Osteocyte (in vitro differentiated cells): ENCODE measurements around the gene RBL1. TPM values are rescaled to one million over a fixed set of nuclear protein-coding genes. Genes with fewer than 3 reads are reported as not detected.

Source experiments
- DNase-seq: peaks from one replicate; pipeline ENCODE4 v3.0.0; 2021; ENCODE audit warnings: mixed read lengths; ENCODE audit not compliant: unreplicated experiment; ENCODE audit errors: extremely low spot score
- H3K27ac Mint-ChIP-seq: one replicate; pipeline ENCODE4 v1.8.0; 2021; ENCODE audit warnings: mild to moderate bottlenecking, mixed read lengths; ENCODE audit not compliant: unreplicated experiment
- H3K27me3 Mint-ChIP-seq: one replicate; pipeline ENCODE4 v1.8.0; 2021; ENCODE audit warnings: mixed read lengths; ENCODE audit not compliant: unreplicated experiment
- H3K36me3 Mint-ChIP-seq: one replicate; pipeline ENCODE4 v1.8.0; 2021; ENCODE audit warnings: mixed read lengths; ENCODE audit not compliant: unreplicated experiment
- H3K4me1 Mint-ChIP-seq: one replicate; pipeline ENCODE4 v1.8.0; 2021; ENCODE audit warnings: mixed read lengths; ENCODE audit not compliant: unreplicated experiment
- H3K4me3 Mint-ChIP-seq: one replicate; pipeline ENCODE4 v1.8.0; 2021; ENCODE audit warnings: mild to moderate bottlenecking, moderate library complexity, mixed read lengths; ENCODE audit not compliant: unreplicated experiment
- H3K9me3 Mint-ChIP-seq: one replicate; pipeline ENCODE4 v1.8.0; 2021; ENCODE audit warnings: mixed read lengths; ENCODE audit not compliant: unreplicated experiment
- CTCF ChIP-seq: fragments of 200-600 bp; sonication (generic); IDR thresholded peaks from 2 replicates; pipeline ENCODE4 v1.5.0; 2021; ENCODE audit warnings: antibody characterized with exemption, mild to moderate bottlenecking, moderate library complexity
- total RNA-seq: library from RNA; stranded (reverse); gene quantifications from 2 replicates; pipeline ENCODE4 v1.2.1, GENCODE V29; 2021

RBL1 gene
- total RNA-seq, 1 donor from 2014 or later = 6.7 TPM

DNA sequence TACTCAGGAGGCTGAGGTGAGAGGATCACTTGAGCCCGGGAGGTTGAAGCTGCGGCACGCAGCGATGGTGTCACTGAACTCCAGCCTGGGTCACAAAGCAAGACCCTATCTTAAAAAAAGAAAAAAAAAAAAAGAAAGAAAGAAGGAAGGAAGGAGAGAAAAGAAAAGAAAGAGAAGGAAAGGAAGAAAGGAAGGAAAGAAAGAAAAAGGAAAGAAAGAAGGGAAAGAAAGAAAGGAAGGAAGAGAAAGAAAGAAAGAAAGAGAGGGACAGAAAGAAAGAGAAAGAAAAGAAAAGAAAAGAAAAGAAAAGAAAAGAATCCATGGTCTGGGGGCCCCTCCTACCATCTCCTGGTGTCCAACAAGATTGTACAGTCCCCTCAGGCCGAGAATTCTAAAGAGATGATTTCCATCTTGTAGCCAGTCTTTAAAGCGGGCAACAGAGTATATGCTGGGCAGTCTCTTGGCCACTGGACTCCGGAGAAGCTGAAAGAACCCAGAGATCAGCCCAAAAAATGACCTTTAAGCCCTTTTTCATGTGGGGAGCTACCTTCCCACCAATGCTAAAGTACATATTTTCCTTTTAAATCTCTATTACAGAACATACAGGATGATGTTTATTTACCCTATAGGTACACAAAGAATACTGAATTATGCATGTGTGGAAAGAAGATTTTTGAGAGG is 23.7 kb upstream of the RBL1 start:
- Mint-ChIP-seq H3K27ac (no peak overlapping the region), H3K4me1 (no peaks in the 10 kb centered on the region), H3K36me3 (no peaks in the 10 kb centered on the region), H3K4me3 (no peak overlapping the region), H3K9me3 (no peaks in the 10 kb centered on the region), H3K27me3 (no peaks in the 10 kb centered on the region)
- DNase-seq = no peak
- no peak for TF ChIP-seq CTCF

DNA sequence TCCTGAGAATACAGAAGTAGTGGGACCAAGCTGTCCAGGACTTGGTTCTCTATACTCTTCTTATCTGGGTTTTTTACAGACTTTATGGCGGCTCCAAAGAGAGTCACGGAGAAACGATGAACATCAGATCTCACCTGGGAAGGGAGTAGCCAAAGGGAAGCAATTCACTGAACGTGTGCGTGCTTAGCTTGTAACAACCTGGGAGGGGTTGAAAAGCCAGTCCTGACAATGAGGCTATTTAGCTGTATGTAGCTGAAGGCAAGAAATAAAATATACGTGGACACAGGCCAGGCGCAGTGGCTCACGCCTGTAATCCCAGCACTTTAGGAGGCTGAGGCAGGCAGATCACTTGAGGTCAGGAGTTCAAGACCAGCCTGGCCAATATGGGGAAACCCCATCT is 18.2 kb upstream of the RBL1 start:
- no peak for DNase-seq
- no peak overlapping the region for H3K27ac Mint-ChIP-seq
- no peaks in the 10 kb centered on the region for H3K36me3 Mint-ChIP-seq
- H3K27me3 Mint-ChIP-seq = no peaks in the 10 kb centered on the region
- no peak for TF ChIP-seq CTCF
- H3K9me3 Mint-ChIP-seq = no peaks in the 10 kb centered on the region
- H3K4me1 Mint-ChIP-seq = no peaks in the 10 kb centered on the region
- no peak overlapping the region for H3K4me3 Mint-ChIP-seq

DNA sequence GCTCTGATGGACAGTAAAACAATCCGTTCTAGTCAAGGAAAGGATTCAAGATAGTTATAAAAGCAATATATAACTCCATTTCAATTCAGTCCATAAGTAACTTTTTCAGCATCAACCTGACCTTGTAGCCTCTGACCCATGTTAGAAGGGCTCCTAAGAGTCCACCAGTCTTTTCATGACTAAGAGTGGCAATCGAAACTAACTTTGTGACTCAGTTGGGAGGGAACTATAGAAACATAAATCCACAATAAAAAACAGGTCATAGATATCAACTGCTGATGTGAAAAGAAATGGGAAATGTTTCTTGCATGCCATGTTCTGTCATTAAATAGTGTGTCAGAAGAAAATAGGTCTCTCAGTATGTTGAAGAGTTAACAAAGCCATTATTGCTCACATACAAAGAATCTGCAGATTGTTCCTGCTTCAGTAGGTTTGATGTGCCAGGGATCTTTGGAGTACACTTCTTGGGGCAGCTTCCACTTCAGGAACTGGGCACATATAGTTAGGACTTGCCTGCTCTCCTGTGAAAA is 16.2 kb upstream of the RBL1 start:
- H3K27me3 Mint-ChIP-seq = no peaks in the 10 kb centered on the region
- DNase-seq = no peak
- no peak for TF ChIP-seq CTCF
- no peaks in the 10 kb centered on the region for H3K36me3 Mint-ChIP-seq
- no peaks in the 10 kb centered on the region for H3K9me3 Mint-ChIP-seq
- H3K4me3 Mint-ChIP-seq = no peak overlapping the region
- H3K4me1 Mint-ChIP-seq = no peaks in the 10 kb centered on the region
- no peak overlapping the region for H3K27ac Mint-ChIP-seq

DNA sequence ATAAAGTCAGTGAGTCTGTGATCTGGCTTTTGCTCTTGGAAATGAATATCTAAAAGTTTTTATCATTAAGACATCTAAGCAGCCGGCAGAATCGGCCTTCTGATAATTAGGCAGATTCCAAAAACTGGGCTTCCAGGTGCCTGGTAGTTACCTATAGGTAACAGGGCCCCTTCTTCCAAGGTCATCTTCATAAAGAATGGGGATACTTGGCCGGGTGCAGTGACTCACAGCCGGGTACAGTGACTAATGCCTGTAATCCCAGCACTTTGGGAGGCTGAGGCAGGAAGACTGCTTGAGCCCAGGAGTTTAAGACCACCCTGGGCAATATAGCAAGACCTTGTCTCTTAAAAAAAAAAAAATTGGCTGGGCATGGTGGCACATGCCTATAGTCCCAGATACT is 12.9 kb upstream of the RBL1 start:
- Mint-ChIP-seq H3K27me3 (no peaks in the 10 kb centered on the region), H3K9me3 (no peaks in the 10 kb centered on the region), H3K4me3 (no peak overlapping the region), H3K4me1 (no peaks in the 10 kb centered on the region), H3K27ac (no peak overlapping the region), H3K36me3 (no peaks in the 10 kb centered on the region)
- DNase-seq = no peak
- no peak for TF ChIP-seq CTCF

DNA sequence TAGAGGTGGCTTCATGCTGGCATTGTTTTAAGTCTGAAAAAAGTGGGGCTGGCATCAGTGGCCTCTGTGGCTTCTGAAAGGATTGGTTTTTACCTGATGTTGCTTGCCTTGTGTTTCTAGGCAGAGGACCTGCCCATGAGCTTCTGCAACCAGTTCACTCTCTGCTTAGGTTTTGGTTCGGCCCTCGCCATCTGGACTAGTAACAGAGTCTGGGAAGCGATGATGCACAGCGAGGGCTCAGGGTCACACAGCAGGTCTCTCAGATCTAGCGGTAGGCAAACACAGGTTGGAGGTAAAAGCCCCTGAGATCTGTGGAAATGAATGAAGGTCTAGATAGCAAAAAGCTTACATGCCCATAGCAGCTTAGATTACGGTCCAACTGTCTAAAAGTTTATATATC is 6.8 kb upstream of the RBL1 start:
- no peaks in the 10 kb centered on the region for H3K36me3 Mint-ChIP-seq
- DNase-seq = no peak
- H3K9me3 Mint-ChIP-seq = no peaks in the 10 kb centered on the region
- no peak overlapping the region for H3K4me3 Mint-ChIP-seq
- TF ChIP-seq CTCF = no peak
- H3K4me1 Mint-ChIP-seq = no peaks in the 10 kb centered on the region
- H3K27me3 Mint-ChIP-seq = no peaks in the 10 kb centered on the region
- no peak overlapping the region for H3K27ac Mint-ChIP-seq
